Raji (cell line): ENCODE results near the gene TLCD4.

Experiments used
- POLR2A ChIP-seq: IDR thresholded peaks from 2 replicates; pipeline ENCODE4 v1.6.1; 2011; ENCODE audit warnings: low read depth, low read length, control low read depth; ENCODE audit not compliant: insufficient read depth

TLCD4 gene

DNA sequence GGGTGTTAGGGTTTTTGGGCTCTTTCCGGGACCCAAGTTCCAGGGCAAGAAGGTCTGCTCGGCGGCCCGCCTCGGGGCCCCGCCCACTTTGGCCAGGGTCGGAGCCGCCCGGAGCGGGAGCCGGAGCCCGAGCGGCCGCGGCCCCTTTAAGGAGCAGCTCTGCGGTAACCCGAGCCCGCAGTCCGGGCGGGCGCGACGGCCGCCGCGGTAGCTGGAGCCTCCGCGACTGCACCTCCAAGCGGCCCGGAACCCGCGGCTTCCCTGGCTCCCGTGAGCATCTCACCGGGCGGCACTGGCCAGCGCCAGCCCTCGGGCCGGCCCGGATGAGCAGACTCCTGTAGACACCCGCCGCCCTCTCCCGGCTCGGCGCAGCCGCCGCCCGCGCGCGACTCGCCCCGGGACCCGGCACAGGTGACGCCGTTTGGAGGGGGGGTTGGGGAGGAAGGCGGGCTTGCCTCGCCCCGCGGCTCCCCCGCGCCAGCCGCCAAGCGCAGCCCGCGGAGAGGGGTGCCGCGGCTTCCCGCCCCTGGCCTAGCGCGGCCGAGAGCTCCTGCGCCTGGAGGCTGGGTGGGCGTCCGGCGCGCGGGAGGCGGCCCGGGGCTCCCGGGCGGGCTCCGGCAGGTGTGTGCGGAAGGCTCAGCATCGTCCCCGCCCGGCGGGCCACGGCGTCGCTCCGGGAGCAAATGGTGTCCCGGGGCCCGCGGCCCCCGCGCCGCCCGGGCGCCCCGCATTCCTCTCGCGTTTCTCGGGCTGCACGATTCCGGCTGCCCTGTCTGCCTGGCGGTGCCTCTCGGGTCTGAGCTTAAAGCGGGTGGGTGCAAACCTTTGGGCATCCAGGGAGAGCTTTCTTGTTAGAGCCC, at the start of gene TLCD4:
Gene TLCD4 (plus strand): TSS at position 149 of the 860 bp plus-strand sequence. CDS start 26,547 bp downstream, outside the sequence.
- TF ChIP-seq POLR2A, result no peak

- no peak for TF ChIP-seq POLR2A
Observed at GRCh38 chr1:95067568-95067967, 49.6 kb upstream of the TLCD4 start.

DNA sequence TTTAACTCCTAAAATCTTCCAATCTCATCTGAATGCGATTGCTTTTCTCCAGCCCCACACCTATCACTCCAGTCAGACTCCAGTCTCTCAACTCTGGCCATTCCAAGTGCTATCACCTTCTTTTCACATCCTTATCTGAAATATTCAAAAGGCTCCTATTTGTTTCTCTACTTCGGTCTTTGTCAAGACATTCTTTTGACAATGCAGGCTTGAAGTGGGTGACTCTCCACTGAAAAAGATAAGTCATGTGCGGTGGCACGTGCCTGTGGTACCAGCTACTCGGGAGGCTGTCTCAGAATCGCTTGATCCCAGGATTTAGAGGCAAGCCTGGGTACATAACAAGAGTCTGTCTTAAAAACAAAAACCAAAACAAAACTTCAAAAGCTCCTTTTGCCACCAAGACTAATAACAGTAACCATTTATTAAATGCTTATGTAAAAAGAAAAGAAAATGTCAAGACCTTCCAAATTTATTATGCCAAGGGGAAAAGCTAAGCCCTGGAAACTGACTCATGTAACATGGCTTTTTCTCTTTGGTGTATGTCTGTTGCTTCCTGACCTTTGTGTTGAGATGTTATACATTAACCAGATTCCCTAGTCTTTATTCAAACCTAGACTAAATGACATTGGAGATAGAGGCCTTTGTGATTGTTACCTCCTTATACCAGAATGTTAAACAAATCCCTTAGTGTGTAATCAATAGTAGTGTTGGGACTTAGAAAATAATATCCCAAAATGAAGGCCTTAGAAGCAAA, 48.0 kb upstream of the TLCD4 start:
- TF ChIP-seq POLR2A, result no peak

GRCh38 chr1:95069710-95070093, 47.5 kb upstream of the TLCD4 start:
- no peak for TF ChIP-seq POLR2A

DNA sequence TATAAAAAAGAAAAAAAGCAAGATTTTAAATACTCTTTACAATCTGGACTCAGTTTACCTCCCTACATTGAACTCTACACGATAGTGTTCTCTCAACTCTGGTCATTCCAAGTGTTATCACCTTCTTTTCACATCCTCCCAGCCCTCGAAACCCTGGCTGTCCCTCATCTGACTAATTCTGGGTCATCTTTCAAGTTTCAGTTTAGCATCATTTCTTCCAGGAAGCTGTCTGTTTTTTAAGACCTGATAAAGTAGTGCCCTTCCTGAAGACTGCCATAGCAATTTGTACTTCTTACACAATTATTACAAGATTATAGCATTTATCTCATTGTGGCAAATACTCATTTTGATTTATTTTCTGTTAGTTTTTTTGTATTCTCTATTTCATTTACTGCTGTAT, 45.6 kb upstream of the TLCD4 start:
- TF ChIP-seq POLR2A, result no peak

DNA sequence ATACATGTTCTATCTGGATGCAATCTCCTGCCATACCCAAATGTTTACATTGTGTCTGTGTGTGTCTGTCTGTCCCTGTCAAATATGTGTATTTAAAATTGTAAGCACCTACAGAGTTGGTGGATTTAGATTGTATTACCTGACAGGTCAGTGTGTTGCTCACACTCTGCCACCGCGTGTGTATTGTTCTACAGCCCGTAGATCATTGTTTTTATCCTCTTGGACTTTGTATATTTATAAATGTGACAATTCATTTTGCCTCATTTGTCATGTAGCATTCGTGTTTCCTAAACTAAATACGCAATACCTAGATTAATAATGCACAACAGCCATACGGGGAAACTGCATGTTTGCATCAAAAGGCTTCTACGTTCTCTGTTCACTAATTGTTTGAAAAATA, 45.0 kb upstream of the TLCD4 start:
- TF ChIP-seq POLR2A, result no peak

DNA sequence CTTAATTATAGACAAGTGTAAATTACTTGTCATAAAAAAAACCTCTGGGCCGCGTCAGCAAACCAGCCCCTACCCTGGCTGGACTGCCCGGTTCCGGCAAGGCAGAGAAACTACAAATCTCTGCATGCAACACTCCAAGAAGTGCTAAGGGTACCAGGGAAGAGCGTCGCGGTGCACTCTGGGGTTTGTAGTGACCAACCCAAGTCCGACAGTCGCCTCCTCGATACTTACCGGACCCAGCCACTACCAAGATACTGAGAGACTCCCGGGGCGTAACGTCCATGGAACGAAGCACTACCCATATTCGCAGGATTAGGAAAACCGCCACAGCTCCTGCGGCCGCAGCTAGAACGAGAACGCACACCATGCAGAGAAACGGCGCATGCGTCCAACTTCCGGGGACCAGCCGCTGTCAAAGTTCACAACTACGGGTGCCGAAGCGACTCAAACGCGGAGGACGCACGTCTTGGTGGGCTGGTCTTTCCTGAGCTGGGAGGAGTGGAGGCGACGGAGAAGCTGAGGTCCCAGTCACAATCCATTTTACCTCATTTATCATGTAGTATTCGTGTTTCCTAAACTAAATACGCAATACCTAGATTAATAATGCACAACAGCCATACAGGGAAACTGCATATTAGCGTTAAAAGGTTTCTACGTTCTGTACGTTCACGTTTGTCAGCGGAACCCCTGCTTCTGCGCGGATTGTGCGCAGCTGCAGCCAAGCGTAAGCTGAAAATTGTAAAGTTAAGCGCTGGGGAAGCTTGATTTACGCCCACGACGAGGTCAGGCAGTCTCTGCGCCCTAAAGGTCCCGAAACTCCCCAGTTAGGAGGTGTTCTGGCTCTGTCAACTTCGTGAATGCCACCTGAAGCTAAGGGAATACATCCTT, 44.4 kb upstream of the TLCD4 start, which contains the start of gene ALG14:
Gene ALG14 (minus strand): TSS at position 420 of the 888 bp plus-strand sequence. CDS start 53 bp downstream, at position 367.
- TF ChIP-seq POLR2A, result peak; percentile 80

DNA sequence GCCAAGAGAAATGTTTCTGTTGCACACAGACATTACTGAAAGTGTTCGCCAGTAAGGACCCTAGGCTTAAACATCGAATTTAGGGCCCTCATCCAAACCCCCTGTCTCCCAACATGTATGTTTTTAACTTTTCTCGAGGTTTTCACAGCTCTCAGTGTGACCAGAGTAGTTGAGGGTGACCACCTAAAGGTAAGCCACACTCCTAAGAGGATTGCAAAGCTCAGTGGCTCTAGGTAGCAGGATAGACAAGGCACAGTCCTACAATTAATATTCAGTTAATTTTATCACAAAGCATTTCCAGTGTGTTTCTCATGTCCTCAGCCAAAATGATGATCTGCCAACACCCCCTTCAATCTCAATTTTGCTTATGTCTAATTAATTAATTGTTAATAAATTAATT, 43.7 kb upstream of the TLCD4 start:
- TF ChIP-seq POLR2A, result no peak

GRCh38 chr1:95076034-95076433, 41.1 kb upstream of the TLCD4 start:
- TF ChIP-seq POLR2A, result no peak

DNA sequence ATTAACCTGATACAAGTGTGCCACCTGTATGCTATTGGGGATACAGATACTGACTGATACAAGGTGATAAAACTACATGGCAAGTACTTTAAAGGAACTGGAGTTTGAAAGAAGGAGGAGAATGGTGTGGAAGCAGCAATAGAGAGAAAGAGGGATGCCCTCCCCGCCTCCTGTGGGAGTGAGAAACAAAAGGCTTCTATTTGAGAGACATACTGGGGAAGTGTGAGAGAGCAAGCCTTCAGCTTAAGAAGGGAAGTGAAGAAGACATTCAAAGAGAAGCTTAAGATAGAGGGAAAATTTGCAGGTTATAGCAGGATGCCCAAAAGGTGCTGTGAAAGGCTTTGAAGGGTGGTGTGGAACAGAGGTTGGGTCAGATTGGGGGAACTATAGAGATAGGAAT, 36.7 kb upstream of the TLCD4 start:
- TF ChIP-seq POLR2A, result no peak

DNA sequence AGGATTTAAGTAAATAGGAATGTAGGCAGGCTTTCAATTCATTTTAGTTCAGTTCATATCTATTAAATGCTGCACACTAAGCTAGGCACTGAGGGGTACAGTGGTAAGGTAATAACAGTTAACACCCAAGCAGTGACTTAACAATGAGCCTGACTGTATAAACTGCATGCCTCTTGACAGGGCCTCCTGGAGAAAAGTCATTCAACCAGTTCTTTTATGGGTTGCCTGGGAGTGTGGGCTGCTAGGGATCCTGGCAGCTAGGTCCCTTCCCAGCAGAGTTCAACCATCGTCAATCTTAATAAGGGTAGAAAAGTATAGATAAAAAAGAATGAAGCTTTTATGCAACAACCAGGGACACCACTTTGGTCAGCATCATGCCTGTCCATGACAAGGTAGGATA, 36.3 kb upstream of the TLCD4 start:
- TF ChIP-seq POLR2A, result no peak

DNA sequence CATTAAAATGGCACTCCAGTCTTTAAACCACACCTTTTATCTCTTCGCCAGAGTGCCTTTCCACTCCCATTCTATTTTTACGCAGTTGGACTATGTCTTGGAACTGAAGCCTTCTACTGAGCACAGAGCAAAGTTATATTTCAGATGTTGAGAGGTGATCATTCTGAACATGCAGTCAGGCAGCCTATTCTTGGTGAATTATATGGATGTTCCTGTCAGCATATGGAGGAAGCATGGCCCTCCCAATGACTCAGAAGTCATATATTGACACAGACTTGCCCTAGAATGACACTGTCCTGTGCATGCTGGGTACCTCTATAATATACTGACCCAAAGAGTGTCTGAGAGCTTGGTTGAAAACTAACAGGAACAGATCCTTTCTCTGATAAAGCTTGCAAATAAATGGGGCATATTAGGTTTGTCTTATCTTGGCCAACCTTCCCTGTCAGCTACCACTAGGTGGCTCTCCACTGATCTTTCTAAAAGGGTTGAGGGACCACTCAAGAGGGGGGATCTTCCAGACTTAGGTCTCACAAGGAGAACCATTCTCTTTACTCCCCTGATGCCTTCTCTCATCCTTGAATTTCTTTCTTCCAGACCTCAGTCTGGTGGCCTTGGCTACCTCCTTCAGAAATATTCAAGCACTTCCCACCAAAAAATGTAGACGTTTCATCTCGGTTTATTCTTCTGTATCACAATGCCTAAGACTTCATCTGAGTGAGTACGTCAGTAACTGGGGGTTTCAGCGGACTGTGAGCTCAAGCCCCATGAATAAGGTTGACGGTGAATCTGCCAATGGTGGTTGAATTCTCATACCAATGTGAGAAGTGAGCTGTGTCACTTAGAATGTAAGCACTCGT, 32.6 kb upstream of the TLCD4 start:
- no peak for TF ChIP-seq POLR2A

- TF ChIP-seq POLR2A, result no peak
Observed at GRCh38 chr1:95085376-95085775, 31.8 kb upstream of the TLCD4 start.

- TF ChIP-seq POLR2A, result no peak
Observed at GRCh38 chr1:95086949-95087533, 30.1 kb upstream of the TLCD4 start.
